ENCODE results near the gene RNF144A.

DNA sequence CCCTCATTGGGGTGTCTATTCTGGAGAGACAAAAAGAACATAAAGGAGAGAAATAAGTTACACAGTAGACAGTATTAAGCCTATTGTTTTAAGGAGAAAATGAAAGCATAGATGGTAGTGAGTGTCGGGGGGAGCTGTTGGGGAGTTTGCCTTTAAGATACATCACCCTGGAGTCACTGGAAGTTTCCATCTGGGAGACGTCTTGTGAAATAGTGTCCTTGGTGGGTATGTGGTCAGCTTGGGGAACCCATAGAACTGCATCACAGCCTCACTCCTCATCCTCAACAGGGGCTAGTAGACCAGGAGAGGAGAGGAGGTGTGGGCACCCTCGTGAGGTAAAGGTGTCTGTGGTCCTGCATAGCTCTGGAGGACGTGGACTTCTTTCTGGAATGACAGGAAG is 60.6 kb downstream of the RNF144A start:
- TF ChIP-seq, protein P1, sequence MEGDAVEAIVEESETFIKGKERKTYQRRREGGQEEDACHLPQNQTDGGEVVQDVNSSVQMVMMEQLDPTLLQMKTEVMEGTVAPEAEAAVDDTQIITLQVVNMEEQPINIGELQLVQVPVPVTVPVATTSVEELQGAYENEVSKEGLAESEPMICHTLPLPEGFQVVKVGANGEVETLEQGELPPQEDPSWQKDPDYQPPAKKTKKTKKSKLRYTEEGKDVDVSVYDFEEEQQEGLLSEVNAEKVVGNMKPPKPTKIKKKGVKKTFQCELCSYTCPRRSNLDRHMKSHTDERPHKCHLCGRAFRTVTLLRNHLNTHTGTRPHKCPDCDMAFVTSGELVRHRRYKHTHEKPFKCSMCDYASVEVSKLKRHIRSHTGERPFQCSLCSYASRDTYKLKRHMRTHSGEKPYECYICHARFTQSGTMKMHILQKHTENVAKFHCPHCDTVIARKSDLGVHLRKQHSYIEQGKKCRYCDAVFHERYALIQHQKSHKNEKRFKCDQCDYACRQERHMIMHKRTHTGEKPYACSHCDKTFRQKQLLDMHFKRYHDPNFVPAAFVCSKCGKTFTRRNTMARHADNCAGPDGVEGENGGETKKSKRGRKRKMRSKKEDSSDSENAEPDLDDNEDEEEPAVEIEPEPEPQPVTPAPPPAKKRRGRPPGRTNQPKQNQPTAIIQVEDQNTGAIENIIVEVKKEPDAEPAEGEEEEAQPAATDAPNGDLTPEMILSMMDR (IDR thresholded peaks at IDR 0.05), result no peak
- TF ChIP-seq POLR2A (IDR thresholded peaks at IDR 0.05) (no peak), POLR2AphosphoS5 (IDR thresholded peaks at IDR 0.05) (no peak)

Data from breast epithelium (tissue), 3 donors.